GM19025 (cell line): Measurements from ENCODE around the gene PLCH2.

ENCODE experiments used
- ATAC-seq: cut with Tn5 transposase; IDR thresholded peaks from one replicate; pipeline ENCODE4 v1.9.1; 2021; ENCODE audit warnings: mild to moderate bottlenecking, low read depth, moderate library complexity; ENCODE audit not compliant: unreplicated experiment

The PLCH2 gene, protein sequence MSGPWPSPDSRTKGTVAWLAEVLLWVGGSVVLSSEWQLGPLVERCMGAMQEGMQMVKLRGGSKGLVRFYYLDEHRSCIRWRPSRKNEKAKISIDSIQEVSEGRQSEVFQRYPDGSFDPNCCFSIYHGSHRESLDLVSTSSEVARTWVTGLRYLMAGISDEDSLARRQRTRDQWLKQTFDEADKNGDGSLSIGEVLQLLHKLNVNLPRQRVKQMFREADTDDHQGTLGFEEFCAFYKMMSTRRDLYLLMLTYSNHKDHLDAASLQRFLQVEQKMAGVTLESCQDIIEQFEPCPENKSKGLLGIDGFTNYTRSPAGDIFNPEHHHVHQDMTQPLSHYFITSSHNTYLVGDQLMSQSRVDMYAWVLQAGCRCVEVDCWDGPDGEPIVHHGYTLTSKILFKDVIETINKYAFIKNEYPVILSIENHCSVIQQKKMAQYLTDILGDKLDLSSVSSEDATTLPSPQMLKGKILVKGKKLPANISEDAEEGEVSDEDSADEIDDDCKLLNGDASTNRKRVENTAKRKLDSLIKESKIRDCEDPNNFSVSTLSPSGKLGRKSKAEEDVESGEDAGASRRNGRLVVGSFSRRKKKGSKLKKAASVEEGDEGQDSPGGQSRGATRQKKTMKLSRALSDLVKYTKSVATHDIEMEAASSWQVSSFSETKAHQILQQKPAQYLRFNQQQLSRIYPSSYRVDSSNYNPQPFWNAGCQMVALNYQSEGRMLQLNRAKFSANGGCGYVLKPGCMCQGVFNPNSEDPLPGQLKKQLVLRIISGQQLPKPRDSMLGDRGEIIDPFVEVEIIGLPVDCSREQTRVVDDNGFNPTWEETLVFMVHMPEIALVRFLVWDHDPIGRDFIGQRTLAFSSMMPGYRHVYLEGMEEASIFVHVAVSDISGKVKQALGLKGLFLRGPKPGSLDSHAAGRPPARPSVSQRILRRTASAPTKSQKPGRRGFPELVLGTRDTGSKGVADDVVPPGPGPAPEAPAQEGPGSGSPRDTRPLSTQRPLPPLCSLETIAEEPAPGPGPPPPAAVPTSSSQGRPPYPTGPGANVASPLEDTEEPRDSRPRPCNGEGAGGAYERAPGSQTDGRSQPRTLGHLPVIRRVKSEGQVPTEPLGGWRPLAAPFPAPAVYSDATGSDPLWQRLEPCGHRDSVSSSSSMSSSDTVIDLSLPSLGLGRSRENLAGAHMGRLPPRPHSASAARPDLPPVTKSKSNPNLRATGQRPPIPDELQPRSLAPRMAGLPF (N-terminal part only)

DNA sequence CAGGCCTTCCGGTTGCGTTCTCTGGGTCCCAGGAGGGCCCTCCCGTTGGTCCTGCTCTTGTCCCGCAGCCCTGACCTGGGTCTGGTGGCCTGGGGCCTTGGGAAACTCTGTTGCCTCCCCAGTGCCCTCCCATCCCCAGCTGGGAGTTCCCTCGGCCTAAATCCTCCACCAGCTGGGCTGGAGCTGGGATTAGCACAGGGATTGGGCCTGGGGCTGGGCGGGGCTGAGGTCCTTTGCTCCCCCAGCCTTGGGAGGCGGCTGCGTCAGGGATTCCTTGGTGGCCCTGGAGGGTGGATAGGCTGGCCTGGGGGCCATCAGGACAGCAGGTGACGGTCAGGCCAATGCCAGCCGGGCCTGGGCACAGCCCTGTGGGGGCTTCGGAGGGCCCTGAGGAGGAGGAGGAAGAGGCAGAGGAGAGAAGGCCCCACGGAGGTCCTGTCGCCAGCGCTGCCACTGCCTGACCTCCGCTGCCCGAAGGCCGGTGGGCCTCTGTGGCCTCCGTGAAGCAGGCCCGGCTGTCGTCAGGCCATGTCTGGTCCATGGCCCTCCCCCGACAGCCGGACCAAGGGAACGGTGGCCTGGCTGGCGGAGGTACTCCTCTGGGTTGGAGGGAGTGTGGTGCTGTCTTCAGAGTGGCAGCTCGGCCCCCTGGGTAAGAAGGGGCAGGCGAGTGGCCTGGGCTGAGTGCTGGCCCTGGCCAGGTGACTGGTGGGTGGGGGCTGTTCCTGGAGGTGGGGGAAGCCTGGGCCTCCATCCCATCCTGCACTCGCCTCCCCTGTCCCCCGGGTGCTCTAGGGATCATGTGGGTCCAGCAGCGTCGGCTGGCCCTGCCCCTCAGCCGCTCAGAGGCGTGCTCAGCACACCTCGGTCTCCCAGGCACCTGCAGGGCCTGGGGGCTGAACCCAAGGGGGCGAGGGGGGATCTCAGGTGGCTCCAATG is at the start of gene PLCH2:
Gene PLCH2, plus strand, starts transcription at position 229 of the 939 bp plus-strand sequence. Its CDS starts 300 bp downstream, at position 529.
- no peak for ATAC-seq

DNA sequence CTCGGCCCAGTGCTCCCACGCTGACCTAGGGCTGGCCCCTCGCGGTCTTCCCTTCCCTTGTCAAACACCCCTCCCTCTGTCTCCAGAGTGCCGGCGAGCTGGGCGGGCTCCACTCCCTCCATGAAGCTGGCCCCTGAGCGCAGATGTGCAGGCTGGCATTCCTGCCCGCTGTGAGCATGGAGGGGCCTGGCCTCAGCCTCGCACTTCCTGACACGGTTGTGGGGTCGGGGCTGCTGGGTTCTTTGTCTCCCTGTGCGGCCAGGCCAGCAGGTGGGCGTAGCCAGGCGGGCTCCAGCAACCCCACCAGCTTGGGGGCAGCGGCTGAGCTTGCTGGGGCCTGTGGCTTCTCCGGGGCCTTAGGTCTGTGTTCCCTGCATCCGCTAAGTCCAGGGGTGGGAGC is 49.5 kb upstream of the PLCH2 start:
- ATAC-seq = no peak

DNA sequence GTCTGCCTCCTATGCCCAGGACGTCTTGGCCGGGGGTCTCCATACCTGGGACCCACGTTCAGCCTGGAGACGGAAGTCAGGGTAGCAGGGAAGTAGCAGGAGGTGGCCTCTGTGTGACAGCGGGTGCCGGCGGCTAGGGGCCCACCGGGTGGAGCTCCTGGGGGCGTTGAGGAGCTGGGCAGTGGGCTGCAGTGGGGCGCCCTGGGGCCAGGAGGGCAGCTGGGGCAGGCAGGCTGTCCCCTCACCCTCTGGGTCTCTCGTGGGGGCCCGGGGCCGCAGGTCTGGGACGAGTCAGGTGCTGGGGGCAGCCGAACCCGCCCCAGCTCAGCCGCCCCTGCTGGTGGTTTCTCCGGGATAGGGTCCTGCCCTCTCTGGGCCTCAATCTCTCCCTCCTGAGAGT is 49.0 kb upstream of the PLCH2 start:
- no peak for ATAC-seq

GRCh38 chr1:2427976-2428375 is 48.1 kb upstream of the PLCH2 start:
- ATAC-seq = no peak

DNA sequence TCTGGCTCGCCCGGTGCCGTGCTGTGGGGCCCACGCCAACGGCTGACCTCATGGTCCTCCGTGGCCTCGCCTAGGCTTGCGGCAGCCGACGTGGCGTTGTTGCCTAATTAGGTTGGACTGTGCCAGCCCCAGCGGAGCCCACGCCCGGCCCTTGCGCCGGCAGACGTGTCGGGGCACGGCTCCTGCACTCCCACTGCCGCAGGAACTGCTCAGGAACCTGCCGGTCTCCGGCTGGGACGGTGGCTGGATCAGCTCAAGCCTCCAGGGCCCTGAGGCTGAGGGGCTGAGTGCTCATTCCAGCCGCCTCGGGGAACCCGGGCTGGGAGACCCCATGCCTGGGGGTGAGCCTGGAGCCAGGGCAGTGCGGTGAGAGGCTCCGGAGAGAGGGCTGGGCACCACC is 47.6 kb upstream of the PLCH2 start:
- no peak for ATAC-seq

DNA sequence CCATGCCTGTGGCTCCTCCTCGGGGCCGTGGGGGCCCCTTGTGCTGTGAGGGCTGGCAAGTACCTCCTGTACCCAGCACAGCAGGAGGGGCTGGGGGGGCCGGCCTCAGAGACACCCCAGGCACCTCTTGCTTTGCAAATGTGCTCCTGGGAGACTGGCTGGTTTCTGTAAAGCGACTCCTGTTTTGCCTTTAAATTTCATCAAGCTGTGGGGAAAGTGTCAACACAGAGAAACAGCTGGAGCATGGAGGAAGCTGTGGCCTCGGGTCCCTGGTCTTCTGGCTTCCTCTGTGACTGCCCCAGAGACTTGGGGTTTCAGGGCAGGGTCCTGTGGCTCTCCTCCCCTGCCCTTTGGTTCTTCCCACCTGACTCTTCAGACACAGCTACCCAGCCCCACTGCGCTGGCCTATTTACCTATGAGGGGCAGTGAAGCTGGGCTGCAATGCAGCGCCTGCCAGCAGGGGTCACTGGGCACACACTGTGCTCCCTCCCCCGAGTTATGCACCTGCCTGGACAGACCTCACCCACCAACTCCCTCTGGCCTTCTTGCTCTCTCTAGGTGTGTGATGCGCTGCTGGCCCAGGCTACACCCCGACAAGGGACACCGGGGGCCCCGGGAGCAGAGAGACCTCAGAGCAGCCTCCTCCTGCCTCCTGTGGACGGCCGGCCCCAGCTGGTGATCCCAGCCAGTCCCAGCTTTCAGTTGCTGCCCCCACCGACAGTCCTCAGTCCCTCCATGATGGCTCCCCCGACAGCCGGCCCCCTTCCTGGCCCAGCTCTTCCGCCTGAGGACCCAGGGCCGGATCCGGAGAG is 46.1 kb upstream of the PLCH2 start:
- no peak for ATAC-seq

GRCh38 chr1:2430592-2430973 is 45.5 kb upstream of the PLCH2 start:
- ATAC-seq = no peak

- ATAC-seq = no peak
These were observed 45.0 kb upstream of the PLCH2 start for GRCh38 chr1:2431103-2431502.

- ATAC-seq = no peak
These were observed 44.6 kb upstream of the PLCH2 start for GRCh38 chr1:2431518-2431917.

DNA sequence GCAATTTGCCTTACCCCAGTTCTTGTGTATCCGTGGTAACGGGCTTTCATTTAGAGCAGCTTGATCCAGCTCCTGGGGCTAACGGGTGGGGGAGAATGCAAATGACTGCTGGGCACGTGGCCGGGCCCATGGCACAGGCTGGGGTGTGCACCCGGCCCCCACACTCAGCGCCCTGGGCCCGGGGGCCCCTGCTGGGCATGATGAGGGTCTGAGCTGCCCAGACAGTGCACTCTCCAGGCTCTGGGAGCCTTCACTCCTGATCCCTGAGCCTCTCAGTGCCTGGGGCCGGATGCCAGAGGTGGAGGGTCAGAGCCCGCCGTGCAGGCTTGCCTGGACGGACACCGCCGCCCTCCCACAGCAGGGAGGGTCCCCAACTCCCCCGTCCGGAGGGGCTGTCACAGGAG is 43.6 kb upstream of the PLCH2 start:
- ATAC-seq = no peak

GRCh38 chr1:2433196-2433595 is 42.9 kb upstream of the PLCH2 start:
- ATAC-seq = no peak

DNA sequence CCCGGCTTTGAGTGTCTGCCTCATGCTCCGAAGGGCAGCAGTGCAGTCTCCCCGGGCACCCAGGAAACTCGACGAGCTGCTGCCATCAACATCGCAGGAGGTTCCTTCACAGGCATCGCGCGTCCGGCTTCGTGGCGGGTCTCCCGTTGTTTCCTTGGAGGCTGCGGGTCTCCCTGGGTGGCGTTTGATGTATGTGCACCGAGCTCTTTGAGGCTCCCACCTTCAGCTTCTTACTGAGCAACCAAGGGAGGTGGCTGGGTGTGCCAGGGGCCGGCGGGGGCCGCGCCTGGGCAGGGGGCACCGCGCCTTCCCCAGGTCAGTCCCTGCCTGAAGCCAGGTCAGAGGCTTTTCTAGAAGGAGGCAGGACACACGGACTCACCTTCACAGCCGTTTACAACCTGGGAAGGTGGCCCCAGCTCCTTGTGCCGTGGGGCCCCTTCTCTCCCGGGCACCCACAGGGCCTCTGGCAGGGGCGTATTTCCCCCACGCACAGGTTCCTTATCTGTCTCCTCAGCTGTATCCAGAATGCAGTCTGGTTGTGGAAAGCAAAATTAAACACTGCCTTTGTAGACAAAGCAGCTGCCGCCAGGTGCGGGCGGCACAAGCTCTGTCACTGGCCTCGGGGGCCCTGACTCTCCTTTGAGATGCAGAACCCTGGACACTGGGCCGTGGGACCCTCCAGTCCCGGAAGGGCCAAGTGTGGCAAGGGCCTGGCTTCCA is 42.0 kb upstream of the PLCH2 start:
- no peak for ATAC-seq

- ATAC-seq = no peak
These were observed 41.0 kb upstream of the PLCH2 start for GRCh38 chr1:2435091-2435490.

DNA sequence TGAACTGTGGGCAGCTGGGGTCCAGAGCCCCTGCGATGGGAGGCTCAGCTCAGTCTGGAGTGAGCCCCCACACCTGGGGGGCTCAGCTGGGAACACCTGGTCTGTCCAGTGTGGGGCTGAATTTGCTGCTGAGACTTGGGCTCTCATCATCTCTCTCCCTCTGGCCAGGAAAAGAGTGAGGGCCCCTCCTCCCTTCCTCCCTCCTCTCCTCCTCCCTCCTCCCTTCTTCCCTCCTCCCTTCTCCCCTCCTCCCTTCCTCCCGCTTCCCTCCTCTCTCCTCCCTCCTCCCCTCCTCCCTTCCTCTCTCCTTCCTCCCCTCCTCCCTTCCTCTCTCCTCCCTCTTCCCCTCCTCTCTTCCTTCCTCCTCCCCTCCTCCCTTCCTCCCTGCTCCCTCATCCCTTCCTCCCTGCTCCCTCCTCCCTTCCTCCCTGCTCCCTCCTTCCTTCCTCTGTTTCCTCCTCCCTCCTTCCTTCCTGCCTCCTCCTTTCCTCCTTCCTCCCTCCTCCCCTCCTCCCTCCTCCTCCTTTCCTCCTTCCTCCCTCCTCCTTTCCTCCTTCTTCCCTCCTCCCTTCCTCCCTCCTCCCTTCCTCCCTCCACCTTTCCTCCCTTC is 40.2 kb upstream of the PLCH2 start:
- no peak for ATAC-seq

GRCh38 chr1:2436876-2437275 is 39.2 kb upstream of the PLCH2 start:
- ATAC-seq = no peak

DNA sequence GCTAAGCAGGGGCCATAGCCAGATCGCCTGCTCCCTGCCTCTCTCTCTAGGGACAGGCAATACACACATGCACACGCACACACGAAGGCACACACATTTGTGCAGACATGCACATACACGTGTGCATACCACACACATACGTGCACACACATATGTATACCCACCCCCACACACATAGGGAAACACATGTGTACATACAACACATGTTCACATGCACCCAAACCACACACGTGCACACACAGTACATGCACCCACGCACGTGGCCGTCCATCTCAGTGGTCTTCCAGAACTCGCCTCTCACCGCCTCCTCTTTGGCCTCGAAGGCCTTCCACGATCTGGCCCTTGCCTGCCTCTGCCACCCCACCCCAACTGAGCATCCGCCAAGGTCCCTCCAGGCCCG is 38.5 kb upstream of the PLCH2 start:
- no peak for ATAC-seq

DNA sequence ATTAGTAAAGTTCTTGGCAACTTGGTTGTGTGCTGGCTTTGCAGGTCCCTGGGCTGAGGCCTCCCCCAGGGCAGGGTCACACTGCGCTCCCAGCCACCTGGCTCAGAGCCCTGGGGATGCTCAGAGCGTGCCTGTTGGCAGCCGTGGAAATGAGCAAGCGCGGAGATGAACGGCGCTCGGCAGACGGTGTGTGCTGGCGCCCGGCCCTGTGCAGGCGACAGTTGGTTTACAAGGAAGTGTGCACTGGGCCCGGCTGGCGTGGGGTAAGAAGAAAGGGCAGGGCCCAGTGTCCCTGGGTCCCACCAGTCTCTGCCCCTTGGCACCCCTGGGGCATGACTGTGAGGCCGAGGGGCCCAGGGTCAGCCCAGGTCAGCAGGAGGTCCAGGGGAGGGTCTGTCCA is 38.1 kb upstream of the PLCH2 start:
- no peak for ATAC-seq

GRCh38 chr1:2438641-2439040 is 37.4 kb upstream of the PLCH2 start:
- ATAC-seq = no peak
